ENCODE measurements around the gene PDHA1.

Gene PDHA1

GRCh38 chrX:19358521-19358920, 14.8 kb downstream of the PDHA1 start:
- H3K36me3 ChIP-seq (ENCODE audit: insufficient read depth, low read length): peaks cover 89% of the 10 kb centered on the region
- TF ChIP-seq, protein P1, sequence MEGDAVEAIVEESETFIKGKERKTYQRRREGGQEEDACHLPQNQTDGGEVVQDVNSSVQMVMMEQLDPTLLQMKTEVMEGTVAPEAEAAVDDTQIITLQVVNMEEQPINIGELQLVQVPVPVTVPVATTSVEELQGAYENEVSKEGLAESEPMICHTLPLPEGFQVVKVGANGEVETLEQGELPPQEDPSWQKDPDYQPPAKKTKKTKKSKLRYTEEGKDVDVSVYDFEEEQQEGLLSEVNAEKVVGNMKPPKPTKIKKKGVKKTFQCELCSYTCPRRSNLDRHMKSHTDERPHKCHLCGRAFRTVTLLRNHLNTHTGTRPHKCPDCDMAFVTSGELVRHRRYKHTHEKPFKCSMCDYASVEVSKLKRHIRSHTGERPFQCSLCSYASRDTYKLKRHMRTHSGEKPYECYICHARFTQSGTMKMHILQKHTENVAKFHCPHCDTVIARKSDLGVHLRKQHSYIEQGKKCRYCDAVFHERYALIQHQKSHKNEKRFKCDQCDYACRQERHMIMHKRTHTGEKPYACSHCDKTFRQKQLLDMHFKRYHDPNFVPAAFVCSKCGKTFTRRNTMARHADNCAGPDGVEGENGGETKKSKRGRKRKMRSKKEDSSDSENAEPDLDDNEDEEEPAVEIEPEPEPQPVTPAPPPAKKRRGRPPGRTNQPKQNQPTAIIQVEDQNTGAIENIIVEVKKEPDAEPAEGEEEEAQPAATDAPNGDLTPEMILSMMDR (IDR thresholded peaks at IDR 0.05; ENCODE audit: low read length): no peak
- no peak for TF ChIP-seq EZH2 (IDR thresholded peaks at IDR 0.05; ENCODE audit: borderline replicate concordance, low read length)
- H3K4me3 ChIP-seq (ENCODE audit: low read depth, low read length, poor library complexity, severe bottlenecking): no peak overlapping the region
- H3K9ac ChIP-seq (ENCODE audit: low read length): no peak overlapping the region
- no peaks in the 10 kb centered on the region for H3K9me2 ChIP-seq (ENCODE audit: low read depth, low read length)
- H3K9me3 ChIP-seq (ENCODE audit: low read length): no peaks in the 10 kb centered on the region
- H3K4me1 ChIP-seq (ENCODE audit: insufficient read depth, low read length, severe bottlenecking): no peaks in the 10 kb centered on the region
- H3K27ac ChIP-seq (ENCODE audit: low read depth, low read length, poor library complexity, severe bottlenecking): no peak overlapping the region
- no peak overlapping the region for H2AFZ ChIP-seq (ENCODE audit: low read length)
- no peaks in the 10 kb centered on the region for H4K20me1 ChIP-seq (ENCODE audit: insufficient read depth, low read length)
- no peaks in the 10 kb centered on the region for H3K79me2 ChIP-seq (ENCODE audit: insufficient read depth, low read length)
- no peaks in the 10 kb centered on the region for H3K27me3 ChIP-seq (ENCODE audit: insufficient read depth, low read length)
- H3F3A ChIP-seq (ENCODE audit: insufficient read depth, low read length): no peaks in the 10 kb centered on the region
- H3K4me2 ChIP-seq (ENCODE audit: low read length): no peak overlapping the region

GRCh38 chrX:19360903-19361302, 17.2 kb downstream of the PDHA1 start:
- Histone ChIP-seq H3K27me3 (ENCODE audit: insufficient read depth, low read length) (no peaks in the 10 kb centered on the region), H3K9me3 (ENCODE audit: low read length) (no peaks in the 10 kb centered on the region), H3F3A (ENCODE audit: insufficient read depth, low read length) (no peaks in the 10 kb centered on the region), H3K4me3 (ENCODE audit: low read depth, low read length, poor library complexity, severe bottlenecking) (no peak overlapping the region), H2AFZ (ENCODE audit: low read length) (no peak overlapping the region), H3K4me2 (ENCODE audit: low read length) (no peak overlapping the region), H3K9me2 (ENCODE audit: low read depth, low read length) (no peaks in the 10 kb centered on the region), H4K20me1 (ENCODE audit: insufficient read depth, low read length) (no peaks in the 10 kb centered on the region), H3K79me2 (ENCODE audit: insufficient read depth, low read length) (no peaks in the 10 kb centered on the region), H3K36me3 (ENCODE audit: insufficient read depth, low read length) (peaks cover 76% of the 10 kb centered on the region), H3K9ac (ENCODE audit: low read length) (no peak overlapping the region), H3K4me1 (ENCODE audit: insufficient read depth, low read length, severe bottlenecking) (no peaks in the 10 kb centered on the region), H3K27ac (ENCODE audit: low read depth, low read length, poor library complexity, severe bottlenecking) (no peak overlapping the region)
- TF ChIP-seq, protein P1 (IDR thresholded peaks at IDR 0.05; ENCODE audit: low read length): no peak
- TF ChIP-seq EZH2 (IDR thresholded peaks at IDR 0.05; ENCODE audit: borderline replicate concordance, low read length): no peak

GRCh38 chrX:19361701-19362100, 18.0 kb downstream of the PDHA1 start:
- no peak overlapping the region for H3K4me2 ChIP-seq (ENCODE audit: low read length)
- H2AFZ ChIP-seq (ENCODE audit: low read length): no peak overlapping the region
- H3K9ac ChIP-seq (ENCODE audit: low read length): no peak overlapping the region
- H3K9me2 ChIP-seq (ENCODE audit: low read depth, low read length): no peaks in the 10 kb centered on the region
- TF ChIP-seq EZH2 (IDR thresholded peaks at IDR 0.05; ENCODE audit: borderline replicate concordance, low read length): no peak
- TF ChIP-seq, protein P1 (IDR thresholded peaks at IDR 0.05; ENCODE audit: low read length): no peak
- no peaks in the 10 kb centered on the region for H4K20me1 ChIP-seq (ENCODE audit: insufficient read depth, low read length)
- no peaks in the 10 kb centered on the region for H3K79me2 ChIP-seq (ENCODE audit: insufficient read depth, low read length)
- H3K4me1 ChIP-seq (ENCODE audit: insufficient read depth, low read length, severe bottlenecking): no peaks in the 10 kb centered on the region
- H3K27me3 ChIP-seq (ENCODE audit: insufficient read depth, low read length): no peaks in the 10 kb centered on the region
- H3F3A ChIP-seq (ENCODE audit: insufficient read depth, low read length): no peaks in the 10 kb centered on the region
- no peaks in the 10 kb centered on the region for H3K9me3 ChIP-seq (ENCODE audit: low read length)
- H3K4me3 ChIP-seq (ENCODE audit: low read depth, low read length, poor library complexity, severe bottlenecking): no peak overlapping the region
- H3K27ac ChIP-seq (ENCODE audit: low read depth, low read length, poor library complexity, severe bottlenecking): no peak overlapping the region
- H3K36me3 ChIP-seq (ENCODE audit: insufficient read depth, low read length): peaks cover 68% of the 10 kb centered on the region

All from OCI-LY1 (cell line).